ENCODE data around the gene PTGFRN.

DNA sequence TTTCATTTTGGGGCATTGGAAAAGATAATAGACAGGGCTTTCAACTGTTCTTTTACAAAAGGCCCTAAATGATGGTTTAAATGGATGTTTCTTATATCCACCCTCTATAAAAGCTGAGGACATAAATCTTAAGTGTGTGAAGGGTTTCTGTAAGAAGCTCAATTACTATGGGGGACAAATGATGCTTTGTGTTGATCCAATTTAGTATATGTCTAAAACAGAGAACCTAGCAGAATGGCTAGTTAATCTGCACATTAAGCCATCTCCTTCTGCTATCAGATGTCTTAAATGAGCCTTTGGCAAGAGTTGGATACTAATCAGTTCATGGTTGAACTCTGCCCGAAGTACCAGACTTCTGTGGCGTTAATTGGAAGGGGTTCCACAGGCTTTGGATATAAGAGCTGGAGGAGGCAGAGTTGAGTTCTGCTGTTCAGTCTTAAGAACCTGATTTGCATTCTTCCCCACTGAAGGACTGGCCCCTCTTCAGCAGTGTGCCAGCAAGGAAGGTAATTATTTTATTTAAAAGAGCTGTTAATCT, 43.1 kb downstream of the PTGFRN start:
- TF ChIP-seq POLR2AphosphoS5 (IDR thresholded peaks at IDR 0.05; ENCODE audit: borderline replicate concordance, low read depth, low read length) (no peak), EZH2 (IDR thresholded peaks at IDR 0.05) (no peak), FOXP2 (optimal IDR thresholded peaks at IDR 0.05; ENCODE audit: control extremely low read depth, extremely low read length, insufficient read depth) (no peak)

Data from SK-N-MC (cell line).